Osteoblast (primary cell): ENCODE results near the gene GGCT. TPM values are rescaled to one million over a fixed set of nuclear protein-coding genes. Genes with fewer than 3 reads are reported as not detected.

ENCODE experiments used
- DNase-seq: peaks from one replicate; pipeline ENCODE4 v3.0.0; 2011; ENCODE audit warnings: low spot score, mixed read lengths; ENCODE audit not compliant: insufficient read length; ENCODE audit errors: missing footprints
- H2AFZ ChIP-seq: 2 replicates; pipeline ENCODE4 v1.6.0; 2011; ENCODE audit warnings: mild to moderate bottlenecking, low read length
- H3K27ac ChIP-seq: 2 replicates; pipeline ENCODE4 v1.5.1; 2011; ENCODE audit warnings: mild to moderate bottlenecking, low read depth, low read length, moderate library complexity
- H3K27me3 ChIP-seq: 2 replicates; pipeline ENCODE4 v1.6.0; 2012; ENCODE audit warnings: mild to moderate bottlenecking, control low read depth, inconsistent platforms, low read length, moderate library complexity; ENCODE audit not compliant: insufficient read depth
- H3K36me3 ChIP-seq: 2 replicates; pipeline ENCODE4 v1.5.1; 2011; ENCODE audit warnings: mild to moderate bottlenecking, low read length, control low read depth, moderate library complexity; ENCODE audit not compliant: insufficient read depth
- H3K4me1 ChIP-seq: 2 replicates; pipeline ENCODE4 v1.5.1; 2011; ENCODE audit warnings: mild to moderate bottlenecking, low read length, control low read depth, moderate library complexity; ENCODE audit not compliant: insufficient read depth
- H3K4me2 ChIP-seq: 2 replicates; pipeline ENCODE4 v1.6.0; 2011; ENCODE audit warnings: mild to moderate bottlenecking, low read length; ENCODE audit not compliant: insufficient read depth
- H3K4me3 ChIP-seq: fragments of 200-600 bp; sonication (generic); 3 replicates; pipeline ENCODE4 v1.5.1; 2012; ENCODE audit warnings: mild to moderate bottlenecking, low read length, inconsistent platforms; ENCODE audit not compliant: insufficient read depth
- H3K79me2 ChIP-seq: 2 replicates; pipeline ENCODE4 v1.6.0; 2012; ENCODE audit warnings: mild to moderate bottlenecking, low read length, control low read depth, inconsistent platforms; ENCODE audit not compliant: insufficient read depth
- H3K9me3 ChIP-seq: 2 replicates; pipeline ENCODE4 v1.5.1; 2011; ENCODE audit warnings: low read depth, low read length, control low read depth
- H4K20me1 ChIP-seq: 2 replicates; pipeline ENCODE4 v1.6.0; 2012; ENCODE audit warnings: mild to moderate bottlenecking, low read length, control low read depth; ENCODE audit not compliant: insufficient read depth
- CTCF ChIP-seq: IDR thresholded peaks from 2 replicates; pipeline ENCODE4 v1.5.1; 2011; ENCODE audit warnings: mild to moderate bottlenecking, low read depth, low read length, moderate library complexity; ENCODE audit errors: extremely low read depth
- total RNA-seq: library from RNA; depleted of rRNA; stranded (reverse); fragments of >200 nt; gene quantifications from 2 replicates; pipeline ENCODE4 v1.2.3, GENCODE V29; 2012

GGCT gene
- total RNA-seq: 24.2 and 26.8 TPM in 2 replicates

- peak within 1 kb of the TSS; percentile 99 for H2AFZ ChIP-seq
- H4K20me1 ChIP-seq: no peaks in the 10 kb centered on the region
- peaks cover 20% of the 10 kb centered on the region for H3K4me1 ChIP-seq
- peaks cover 49% of the 10 kb centered on the region for H3K79me2 ChIP-seq
- peak; percentile 99 for DNase-seq
- no peaks in the 10 kb centered on the region for H3K36me3 ChIP-seq
- no peak for TF ChIP-seq CTCF
- peak within 1 kb of the TSS; percentile 96 for H3K4me2 ChIP-seq
- peak within 1 kb of the TSS; percentile 83 for H3K27ac ChIP-seq
- peak within 1 kb of the TSS; percentile 98 for H3K4me3 ChIP-seq
- no peaks in the 10 kb centered on the region for H3K27me3 ChIP-seq
- no peaks in the 10 kb centered on the region for H3K9me3 ChIP-seq
Measured at GRCh38 chr7:30504301-30505173, at the start of gene GGCT. GGCT (minus strand) TSS chr7:30504829; CDS start chr7:30504709, 120 bp downstream.

GRCh38 chr7:30553546-30553945 lies 48.9 kb upstream of the GGCT start:
- Histone ChIP-seq H3K36me3 (no peaks in the 10 kb centered on the region), H3K9me3 (no peaks in the 10 kb centered on the region), H4K20me1 (no peaks in the 10 kb centered on the region), H3K4me3 (no peak overlapping the region), H3K4me1 (peaks cover 11% of the 10 kb centered on the region), H3K27me3 (no peaks in the 10 kb centered on the region), H3K79me2 (no peaks in the 10 kb centered on the region), H2AFZ (no peak overlapping the region), H3K4me2 (no peak overlapping the region), H3K27ac (no peak overlapping the region)
- DNase-seq: no peak
- TF ChIP-seq CTCF: no peak

- DNase-seq: no peak
- Histone ChIP-seq H3K4me3 (no peak overlapping the region), H3K4me2 (no peak overlapping the region), H3K4me1 (peaks cover 11% of the 10 kb centered on the region), H3K36me3 (no peaks in the 10 kb centered on the region), H3K27ac (no peak overlapping the region), H4K20me1 (no peaks in the 10 kb centered on the region), H3K27me3 (no peaks in the 10 kb centered on the region), H2AFZ (no peak overlapping the region), H3K9me3 (no peaks in the 10 kb centered on the region), H3K79me2 (no peaks in the 10 kb centered on the region)
- no peak for TF ChIP-seq CTCF
Measured at GRCh38 chr7:30553141-30553540, 48.5 kb upstream of the GGCT start.

- Histone ChIP-seq H3K9me3 (no peaks in the 10 kb centered on the region), H3K4me1 (peaks cover 11% of the 10 kb centered on the region), H2AFZ (no peak overlapping the region), H3K27me3 (no peaks in the 10 kb centered on the region), H3K4me3 (no peak overlapping the region), H4K20me1 (no peaks in the 10 kb centered on the region), H3K36me3 (no peaks in the 10 kb centered on the region), H3K4me2 (no peak overlapping the region), H3K27ac (no peak overlapping the region), H3K79me2 (no peaks in the 10 kb centered on the region)
- TF ChIP-seq CTCF: no peak
- DNase-seq: no peak
Measured at GRCh38 chr7:30552330-30552729, 47.7 kb upstream of the GGCT start.
